ENCODE measurements around the gene TSPAN18. TPM values are rescaled to one million over a fixed set of nuclear protein-coding genes. Genes with fewer than 3 reads are reported as not detected.
A peak's percentile ranks its signal among the peaks of the same experiment; 100 is the strongest.

Gene TSPAN18
- total and polyA plus RNA-seq, 2 experiments from 2014 or later, result 6.0 to 10.6 TPM

GRCh38 chr11:44911029-44911814, 184.5 kb downstream of the TSPAN18 start:
- Mint-ChIP-seq H3K36me3 (ENCODE audit: low read depth) (no peaks in the 10 kb centered on the region), H3K4me3 (peak overlapping the region; percentile 42; the same call in 2 of the 3 replicates), H3K27ac (no peak overlapping the region), H3K27me3 (ENCODE audit: insufficient read depth, low read depth, poor library complexity) (peaks cover 8% of the 10 kb centered on the region), H3K4me1 (peaks cover 37% of the 10 kb centered on the region), H3K9me3 (no peaks in the 10 kb centered on the region)
- DNase-seq (ENCODE audit: low spot score), result peak; percentile 99
- Histone ChIP-seq H2AFZ (peak overlapping the region; percentile 60; the same call in 1 of the 2 replicates), H3K79me2 (replicated peaks; ENCODE audit: insufficient read depth) (no peaks in the 10 kb centered on the region), H3K4me2 (peak overlapping the region; percentile 68), H3K36me3 (ENCODE audit: insufficient read depth) (no peaks in the 10 kb centered on the region), H3K4me1 (ENCODE audit: insufficient read depth) (peaks cover 13% of the 10 kb centered on the region; the same call in 1 of the 2 replicates), H3K27me3 (ENCODE audit: insufficient read depth) (no peaks in the 10 kb centered on the region), H3K9me2 (ENCODE audit: insufficient read depth) (no peaks in the 10 kb centered on the region), H3K4me3 (peak overlapping the region; percentile 36; the same call in 1 of the 2 replicates), H4K20me1 (replicated peaks; ENCODE audit: insufficient read depth) (no peaks in the 10 kb centered on the region), H3K27ac (ENCODE audit: low read depth) (no peak overlapping the region), H3F3A (replicated peaks; ENCODE audit: low read depth) (0 out of 2 replicates have a peak, but pooled peaks cover 3% of the 10 kb centered on the region)
- peak; percentile 83 for ATAC-seq
- TF ChIP-seq EZH2phosphoT487 (IDR thresholded peaks at IDR 0.05; ENCODE audit: unreplicated experiment) (no peak), CREB1 (CRISPR knock-in tag; IDR thresholded peaks at IDR 0.05; ENCODE audit: low read depth) (peak; percentile 45)
- TF ChIP-seq, protein P1, sequence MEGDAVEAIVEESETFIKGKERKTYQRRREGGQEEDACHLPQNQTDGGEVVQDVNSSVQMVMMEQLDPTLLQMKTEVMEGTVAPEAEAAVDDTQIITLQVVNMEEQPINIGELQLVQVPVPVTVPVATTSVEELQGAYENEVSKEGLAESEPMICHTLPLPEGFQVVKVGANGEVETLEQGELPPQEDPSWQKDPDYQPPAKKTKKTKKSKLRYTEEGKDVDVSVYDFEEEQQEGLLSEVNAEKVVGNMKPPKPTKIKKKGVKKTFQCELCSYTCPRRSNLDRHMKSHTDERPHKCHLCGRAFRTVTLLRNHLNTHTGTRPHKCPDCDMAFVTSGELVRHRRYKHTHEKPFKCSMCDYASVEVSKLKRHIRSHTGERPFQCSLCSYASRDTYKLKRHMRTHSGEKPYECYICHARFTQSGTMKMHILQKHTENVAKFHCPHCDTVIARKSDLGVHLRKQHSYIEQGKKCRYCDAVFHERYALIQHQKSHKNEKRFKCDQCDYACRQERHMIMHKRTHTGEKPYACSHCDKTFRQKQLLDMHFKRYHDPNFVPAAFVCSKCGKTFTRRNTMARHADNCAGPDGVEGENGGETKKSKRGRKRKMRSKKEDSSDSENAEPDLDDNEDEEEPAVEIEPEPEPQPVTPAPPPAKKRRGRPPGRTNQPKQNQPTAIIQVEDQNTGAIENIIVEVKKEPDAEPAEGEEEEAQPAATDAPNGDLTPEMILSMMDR (conservative IDR thresholded peaks at IDR 0.05; ENCODE audit: low read depth in 2 of 2), result peak; percentile 75 to 92

- Histone ChIP-seq H3F3A (replicated peaks; ENCODE audit: low read depth) (0 out of 2 replicates have a peak, but pooled peaks cover 3% of the 10 kb centered on the region), H3K79me2 (replicated peaks; ENCODE audit: insufficient read depth) (no peaks in the 10 kb centered on the region), H3K36me3 (ENCODE audit: insufficient read depth) (no peaks in the 10 kb centered on the region), H3K4me1 (ENCODE audit: insufficient read depth) (peaks cover 9% of the 10 kb centered on the region; the same call in 1 of the 2 replicates), H3K27ac (ENCODE audit: low read depth) (no peak overlapping the region), H3K27me3 (ENCODE audit: insufficient read depth) (no peaks in the 10 kb centered on the region), H2AFZ (peak overlapping the region; percentile 81; the same call in 1 of the 2 replicates), H3K4me2 (peak overlapping the region; percentile 68), H3K4me3 (no peak overlapping the region), H3K9me2 (ENCODE audit: insufficient read depth) (no peaks in the 10 kb centered on the region), H4K20me1 (replicated peaks; ENCODE audit: insufficient read depth) (no peaks in the 10 kb centered on the region)
- H3K4me3 Mint-ChIP-seq, result peak overlapping the region; percentile 51
- H3K27me3 Mint-ChIP-seq (ENCODE audit: insufficient read depth, low read depth, poor library complexity), result peaks cover 8% of the 10 kb centered on the region
- H3K9me3 Mint-ChIP-seq, result no peaks in the 10 kb centered on the region
- H3K4me1 Mint-ChIP-seq, result peaks cover 25% of the 10 kb centered on the region
- TF ChIP-seq, protein P1 (conservative IDR thresholded peaks at IDR 0.05; ENCODE audit: low read depth in 2 of 2), result no peak
- TF ChIP-seq ZNF331 (CRISPR knock-in tag; IDR thresholded peaks at IDR 0.05; ENCODE audit: low read depth) (no peak), JUNB (IDR thresholded peaks at IDR 0.05; ENCODE audit: unreplicated experiment) (no peak), POLR2AphosphoS5 (IDR thresholded peaks at IDR 0.05; ENCODE audit: low read depth) (no peak), ZNF114 (CRISPR knock-in tag; IDR thresholded peaks at IDR 0.05) (no peak), CREB1 (CRISPR knock-in tag; IDR thresholded peaks at IDR 0.05; ENCODE audit: low read depth) (no peak), EZH2phosphoT487 (IDR thresholded peaks at IDR 0.05; ENCODE audit: unreplicated experiment) (no peak)
- H3K36me3 Mint-ChIP-seq (ENCODE audit: low read depth), result no peaks in the 10 kb centered on the region
- peak; percentile 67 for ATAC-seq
- H3K27ac Mint-ChIP-seq, result peak overlapping the region; percentile 73; the same call in 1 of the 2 replicates
- peak; percentile 71 for DNase-seq (ENCODE audit: low spot score)
Observed at GRCh38 chr11:44912270-44912987, 185.7 kb downstream of the TSPAN18 start.

Measured in GM23338 (cell line).